Activated CD4-positive, alpha-beta T cell treated with anti-CD3 and anti-CD28 coated beads, Interleukin-2, amount 10 ng/mL, durations not matched to agents 7 days and 5 days (primary cell): ENCODE data around the gene CCR6. TPM values are rescaled to one million over a fixed set of nuclear protein-coding genes. Genes with fewer than 3 reads are reported as not detected.
A peak's percentile ranks its signal among the peaks of the same experiment; 100 is the strongest.

Experiments
- CTCF ChIA-PET: fragments of 350-600 bp; sonication (Branson Sonifier 250); formaldehyde crosslinking; loops from one replicate; lab custom pipeline; 2021; ENCODE audit warnings: antibody characterized with exemption; lab: Charles Lee
- POLR2A ChIA-PET: fragments of 350-600 bp; sonication (Branson Sonifier 250); formaldehyde crosslinking; loops from one replicate; lab custom pipeline; 2021; ENCODE audit warnings: antibody characterized with exemption; lab: Charles Lee
- DNase-seq: peaks from one replicate; pipeline ENCODE4 v3.0.0-alpha.2; 2020
- H3K27ac Mint-ChIP-seq: one replicate; pipeline ENCODE4 v1.8.0; 2021; ENCODE audit warnings: mild to moderate bottlenecking, moderate library complexity, mixed read lengths
- H3K27me3 Mint-ChIP-seq: one replicate; pipeline ENCODE4 v1.8.0; 2021; ENCODE audit warnings: mixed read lengths
- H3K36me3 Mint-ChIP-seq: one replicate; pipeline ENCODE4 v1.8.0; 2021; ENCODE audit warnings: low read depth, mixed read lengths
- H3K4me1 Mint-ChIP-seq: one replicate; pipeline ENCODE4 v1.8.0; 2021; ENCODE audit warnings: mixed read lengths
- H3K4me3 Mint-ChIP-seq: one replicate; pipeline ENCODE4 v1.8.0; 2021; ENCODE audit warnings: mild to moderate bottlenecking, moderate library complexity, mixed read lengths
- H3K9me3 Mint-ChIP-seq: one replicate; pipeline ENCODE4 v1.8.0; 2021; ENCODE audit warnings: mixed read lengths
- total RNA-seq, 2 experiments: library from RNA; stranded (reverse); gene quantifications; one replicate each; pipeline ENCODE4 v1.2.3, GENCODE V29; 2021

The CCR6 gene
- total RNA-seq, 2 experiments from 2014 or later: 6.7 to 7.4 TPM

DNA sequence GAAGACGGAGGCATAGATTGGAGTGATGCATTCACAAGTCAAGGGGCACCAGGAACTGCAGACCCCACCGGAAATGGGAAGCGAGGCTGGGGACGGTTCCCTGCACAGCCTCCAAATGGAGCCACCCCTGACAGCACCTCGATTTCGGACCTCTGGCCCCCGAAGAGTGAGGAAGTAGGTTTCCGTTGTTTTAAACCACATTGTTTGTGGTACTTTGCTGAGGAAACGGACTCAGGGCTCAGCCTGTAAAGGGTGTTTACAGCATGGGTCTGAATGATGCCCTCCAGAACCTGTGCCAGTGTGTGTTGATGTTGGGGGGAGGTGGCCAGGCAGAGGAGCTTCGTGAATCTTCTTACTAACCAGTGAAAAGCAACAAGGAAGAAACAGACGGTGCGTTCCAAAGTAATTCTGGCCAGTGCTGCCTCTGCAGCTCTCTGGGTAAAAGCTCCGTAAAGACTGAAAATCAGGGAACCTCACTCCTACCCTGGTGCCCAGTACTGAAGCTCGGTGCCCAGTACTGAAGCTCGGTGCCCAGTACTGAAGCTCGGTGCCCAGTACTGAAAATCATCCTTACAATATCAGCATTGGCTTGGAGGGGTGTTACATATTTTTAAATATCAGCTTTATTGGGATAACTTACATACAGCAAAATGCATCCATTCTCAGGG lies 30.1 kb upstream of the CCR6 start:
- POLR2A ChIA-PET: no interaction called here
- H3K4me3 Mint-ChIP-seq: no peak overlapping the region

DNA sequence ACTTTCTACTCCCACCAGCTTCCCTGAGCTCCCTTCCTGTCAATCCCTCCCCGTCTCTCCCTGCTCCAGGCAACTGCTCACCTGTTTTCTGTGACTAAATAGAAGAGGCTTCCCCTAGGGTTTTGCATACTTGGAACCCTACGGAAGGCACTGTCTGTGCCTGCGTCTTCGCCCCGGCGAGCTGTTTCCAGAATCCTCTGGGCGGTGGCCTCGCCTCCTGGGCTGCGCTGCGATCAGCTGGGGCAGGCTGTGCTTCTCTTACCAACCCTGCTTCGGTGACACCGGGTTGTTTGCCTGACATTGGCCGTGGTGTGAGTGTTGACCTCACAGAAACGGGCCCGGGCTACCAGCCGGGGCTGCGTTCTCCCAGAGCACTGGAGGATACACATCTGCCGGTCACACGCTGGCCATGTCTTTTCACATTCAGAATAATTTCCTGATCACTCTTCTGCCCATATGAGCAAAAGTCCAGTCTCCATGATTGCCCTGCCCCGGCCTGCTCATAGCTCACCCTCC lies 29.4 kb upstream of the CCR6 start:
- H3K4me3 Mint-ChIP-seq: no peak overlapping the region
- no peaks in the 10 kb centered on the region for H3K9me3 Mint-ChIP-seq
- no peak overlapping the region for H3K27ac Mint-ChIP-seq
- peaks cover 53% of the 10 kb centered on the region for H3K4me1 Mint-ChIP-seq
- no peak for DNase-seq
- ChIA-PET POLR2A (no interaction called here), CTCF (interaction anchor here (0.6 kb wide), 1 partner anchor 112 kb away, joined by 3 read pairs; no protein-coding TSS in a partner anchor)
- H3K27me3 Mint-ChIP-seq: peaks cover 3% of the 10 kb centered on the region
- peaks cover 2% of the 10 kb centered on the region for H3K36me3 Mint-ChIP-seq

More for the DNA sequence above, 30.1 kb upstream of the CCR6 start:
- Mint-ChIP-seq H3K4me1 (peaks cover 51% of the 10 kb centered on the region), H3K27ac (no peak overlapping the region), H3K9me3 (no peaks in the 10 kb centered on the region), H3K36me3 (peaks cover 2% of the 10 kb centered on the region), H3K27me3 (peaks cover 3% of the 10 kb centered on the region)
- CTCF ChIA-PET: no interaction called here
- DNase-seq: no peak

GRCh38 chr6:167093922-167094432 lies 28.9 kb upstream of the CCR6 start:
- no peak for DNase-seq
- ChIA-PET POLR2A (no interaction called here), CTCF (interaction anchor here (0.6 kb wide), 1 partner anchor 112 kb away, joined by 3 read pairs; no protein-coding TSS in a partner anchor)
- no peak overlapping the region for H3K4me3 Mint-ChIP-seq
- H3K27me3 Mint-ChIP-seq: peaks cover 3% of the 10 kb centered on the region
- H3K9me3 Mint-ChIP-seq: no peaks in the 10 kb centered on the region
- peaks cover 2% of the 10 kb centered on the region for H3K36me3 Mint-ChIP-seq
- peaks cover 58% of the 10 kb centered on the region for H3K4me1 Mint-ChIP-seq
- peak overlapping the region; percentile 70 for H3K27ac Mint-ChIP-seq

GRCh38 chr6:167094436-167094819 lies 28.5 kb upstream of the CCR6 start:
- ChIA-PET CTCF (interaction anchor here (1.0 kb wide), 1 partner anchor 16 kb away, joined by 3 read pairs; no protein-coding TSS in a partner anchor), POLR2A (no interaction called here)
- H3K4me3 Mint-ChIP-seq: no peak overlapping the region
- DNase-seq: no peak
- no peaks in the 10 kb centered on the region for H3K9me3 Mint-ChIP-seq
- peaks cover 3% of the 10 kb centered on the region for H3K27me3 Mint-ChIP-seq
- peak overlapping the region; percentile 70 for H3K27ac Mint-ChIP-seq
- H3K36me3 Mint-ChIP-seq: peaks cover 2% of the 10 kb centered on the region
- H3K4me1 Mint-ChIP-seq: peaks cover 59% of the 10 kb centered on the region

DNA sequence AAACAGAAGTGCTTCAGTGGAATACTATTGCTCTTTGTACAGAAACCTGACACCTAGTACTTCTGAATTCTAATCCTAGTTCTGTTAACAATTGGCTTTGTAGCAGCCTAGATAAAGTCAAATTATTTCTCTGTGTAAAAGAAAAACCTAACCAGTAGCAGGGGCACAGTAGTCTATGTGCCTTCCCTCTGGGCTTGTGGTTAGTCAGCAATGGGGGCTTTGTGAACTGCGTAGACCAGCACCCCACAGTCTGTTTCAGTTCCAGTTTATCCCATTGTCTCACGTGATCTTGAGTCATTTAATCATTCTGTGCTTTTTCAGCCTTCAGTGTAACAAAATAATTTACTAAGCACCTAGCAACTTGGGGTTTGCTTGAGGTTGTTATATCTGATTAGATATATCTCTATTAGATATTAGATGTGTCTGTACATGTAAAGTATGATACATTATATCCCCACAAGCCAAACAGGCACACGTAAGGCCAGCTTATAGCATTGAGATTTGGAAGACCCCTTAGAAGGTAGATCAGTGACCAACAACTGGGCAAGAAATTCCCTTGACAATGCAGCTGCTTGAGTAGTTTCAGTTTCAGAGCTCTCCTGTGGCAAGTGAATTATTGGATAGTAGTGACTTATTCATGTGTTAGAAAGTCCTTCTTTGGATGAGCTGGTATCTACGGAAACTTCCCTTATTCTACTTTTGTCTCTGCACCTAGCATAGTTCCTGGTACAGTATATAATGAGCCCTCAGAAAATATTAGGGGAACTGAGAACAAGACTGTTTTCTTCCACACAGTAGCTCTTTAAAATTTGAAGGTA lies 27.9 kb upstream of the CCR6 start:
- H3K4me3 Mint-ChIP-seq: no peak overlapping the region
- H3K9me3 Mint-ChIP-seq: no peaks in the 10 kb centered on the region
- POLR2A ChIA-PET: no interaction called here
- no peak for DNase-seq
- H3K36me3 Mint-ChIP-seq: peaks cover 2% of the 10 kb centered on the region
- CTCF ChIA-PET: interaction anchor here (1.0 kb wide), 1 partner anchor 17 kb away, joined by 3 read pairs; no protein-coding TSS in a partner anchor
- H3K27ac Mint-ChIP-seq: no peak overlapping the region
- peaks cover 3% of the 10 kb centered on the region for H3K27me3 Mint-ChIP-seq
- H3K4me1 Mint-ChIP-seq: peaks cover 57% of the 10 kb centered on the region

- Mint-ChIP-seq H3K4me1 (peaks cover 49% of the 10 kb centered on the region), H3K9me3 (peaks cover 2% of the 10 kb centered on the region), H3K27me3 (peaks cover 3% of the 10 kb centered on the region), H3K4me3 (no peak overlapping the region), H3K27ac (no peak overlapping the region), H3K36me3 (no peaks in the 10 kb centered on the region)
- DNase-seq: no peak
- POLR2A ChIA-PET: no interaction called here
- CTCF ChIA-PET: no interaction called here
Observed at GRCh38 chr6:167095888-167096287, 27.0 kb upstream of the CCR6 start.

DNA sequence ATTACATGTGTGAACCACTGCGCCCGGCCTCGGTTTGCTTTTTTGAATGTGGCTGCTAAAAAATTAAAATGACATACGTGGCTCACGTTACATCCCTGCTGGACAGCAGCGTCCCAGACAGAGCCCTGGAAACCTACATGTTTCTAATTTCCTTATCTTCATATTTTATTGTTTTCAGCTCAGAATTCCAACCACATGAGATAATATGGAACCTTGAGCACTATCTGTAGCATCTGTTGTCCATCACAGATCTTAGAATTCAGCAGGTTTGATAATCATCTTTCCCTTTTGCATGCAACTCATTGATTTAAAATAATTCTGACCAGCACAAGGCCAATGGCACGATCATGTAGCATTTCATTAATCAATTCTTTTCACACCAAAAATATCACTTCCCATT lies 25.9 kb upstream of the CCR6 start:
- CTCF ChIA-PET: no interaction called here
- Mint-ChIP-seq H3K4me3 (no peak overlapping the region), H3K27ac (no peak overlapping the region), H3K4me1 (peaks cover 38% of the 10 kb centered on the region), H3K9me3 (peaks cover 2% of the 10 kb centered on the region), H3K36me3 (no peaks in the 10 kb centered on the region), H3K27me3 (peaks cover 3% of the 10 kb centered on the region)
- POLR2A ChIA-PET: no interaction called here
- no peak for DNase-seq

- H3K27ac Mint-ChIP-seq: no peak overlapping the region
- ChIA-PET CTCF (interaction anchor here (0.8 kb wide), 1 partner anchor 25 kb away, joined by 3 read pairs; no protein-coding TSS in a partner anchor), POLR2A (no interaction called here)
- DNase-seq: no peak
- H3K4me1 Mint-ChIP-seq: peaks cover 31% of the 10 kb centered on the region
- H3K4me3 Mint-ChIP-seq: no peak overlapping the region
- H3K36me3 Mint-ChIP-seq: no peaks in the 10 kb centered on the region
- H3K27me3 Mint-ChIP-seq: peaks cover 3% of the 10 kb centered on the region
- peaks cover 2% of the 10 kb centered on the region for H3K9me3 Mint-ChIP-seq
Observed at GRCh38 chr6:167097770-167098169, 25.1 kb upstream of the CCR6 start.

DNA sequence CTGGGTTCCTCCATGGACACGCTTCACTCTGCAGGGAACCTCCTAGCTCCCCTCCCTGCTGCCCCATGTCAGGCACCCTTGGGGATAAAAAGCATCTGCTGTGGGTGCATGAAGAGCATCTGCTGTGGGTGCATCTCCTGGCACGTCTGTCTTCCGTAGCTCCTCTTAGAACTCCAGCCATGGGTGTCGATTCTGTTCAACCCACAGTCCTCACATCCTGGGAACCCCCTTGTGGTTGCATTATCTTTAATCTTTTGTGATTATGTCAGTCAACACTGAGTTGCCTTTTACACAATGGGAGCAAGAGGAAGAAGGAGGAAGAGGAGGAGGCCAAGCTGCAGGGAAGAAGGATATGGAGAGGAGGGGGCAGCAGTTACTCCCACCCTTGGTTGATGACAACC lies 24.1 kb upstream of the CCR6 start:
- POLR2A ChIA-PET: no interaction called here
- peak; percentile 20 for DNase-seq
- CTCF ChIA-PET: no interaction called here
- peaks cover 2% of the 10 kb centered on the region for H3K9me3 Mint-ChIP-seq
- no peaks in the 10 kb centered on the region for H3K36me3 Mint-ChIP-seq
- peaks cover 3% of the 10 kb centered on the region for H3K27me3 Mint-ChIP-seq
- peaks cover 31% of the 10 kb centered on the region for H3K4me1 Mint-ChIP-seq
- peak overlapping the region; percentile 71 for H3K27ac Mint-ChIP-seq
- H3K4me3 Mint-ChIP-seq: no peak overlapping the region

- Mint-ChIP-seq H3K27ac (no peak overlapping the region), H3K4me3 (no peak overlapping the region), H3K4me1 (peaks cover 23% of the 10 kb centered on the region), H3K9me3 (peaks cover 2% of the 10 kb centered on the region), H3K36me3 (no peaks in the 10 kb centered on the region), H3K27me3 (no peaks in the 10 kb centered on the region)
- CTCF ChIA-PET: no interaction called here
- POLR2A ChIA-PET: no interaction called here
- DNase-seq: peak; percentile 2
Observed at GRCh38 chr6:167099707-167100106, 23.2 kb upstream of the CCR6 start.

DNA sequence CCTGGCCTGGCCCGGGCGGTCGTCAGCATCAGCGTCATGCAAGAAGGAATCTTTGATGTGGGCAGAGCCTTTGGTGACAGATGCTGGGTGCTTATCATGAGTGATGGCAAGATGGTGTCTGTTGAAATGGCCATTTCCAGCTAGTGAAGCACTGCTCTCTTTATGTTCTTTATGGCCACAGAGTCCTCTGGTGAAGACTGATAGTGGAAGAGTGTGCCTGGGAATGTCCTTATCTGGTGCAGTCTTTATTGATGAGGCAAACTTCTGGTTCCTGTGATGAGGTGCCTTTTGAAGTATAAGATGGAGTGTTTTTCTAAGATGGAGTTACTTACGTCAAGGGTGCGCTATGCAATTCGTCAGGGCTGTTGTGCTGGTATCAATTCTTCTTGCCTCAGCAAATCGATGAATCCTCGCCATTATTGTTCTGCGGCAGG lies 22.6 kb upstream of the CCR6 start:
- H3K9me3 Mint-ChIP-seq: peaks cover 2% of the 10 kb centered on the region

GRCh38 chr6:167102318-167102717 lies 20.6 kb upstream of the CCR6 start:
- no peak overlapping the region for H3K4me3 Mint-ChIP-seq
- H3K27me3 Mint-ChIP-seq: no peaks in the 10 kb centered on the region
- ChIA-PET POLR2A (no interaction called here), CTCF (no interaction called here)
- peaks cover 16% of the 10 kb centered on the region for H3K4me1 Mint-ChIP-seq
- H3K9me3 Mint-ChIP-seq: peaks cover 5% of the 10 kb centered on the region
- no peaks in the 10 kb centered on the region for H3K36me3 Mint-ChIP-seq
- no peak overlapping the region for H3K27ac Mint-ChIP-seq
- DNase-seq: no peak

More for the DNA sequence above, 22.6 kb upstream of the CCR6 start:
- Mint-ChIP-seq H3K4me3 (no peak overlapping the region), H3K36me3 (no peaks in the 10 kb centered on the region), H3K4me1 (peaks cover 18% of the 10 kb centered on the region), H3K27me3 (no peaks in the 10 kb centered on the region), H3K27ac (no peak overlapping the region)
- CTCF ChIA-PET: no interaction called here
- DNase-seq: peak; percentile 1
- POLR2A ChIA-PET: no interaction called here
